Activated T-helper 1 cell treated with anti-CD3 and anti-CD28 coated beads, Interleukin-12 subunit alpha, Interleukin-12 subunit beta, Interleukin-2, Interleukin-4 antibody, amounts not matched to agents 30 ng/mL and 10 ng/mL and 1 ng/mL, durations not matched to agents 14 hours and 24 hours and 36 hours (primary cell): ENCODE data around the gene ATAT1. TPM values are rescaled to one million over a fixed set of nuclear protein-coding genes. Genes with fewer than 3 reads are reported as not detected.

Experiments used
- DNase-seq: peaks from one replicate; pipeline ENCODE4 v3.0.0; 2021; ENCODE audit warnings: low spot score
- H3K27ac Mint-ChIP-seq: one replicate; pipeline ENCODE4 v1.8.0; 2021; ENCODE audit warnings: mild to moderate bottlenecking, mixed read lengths
- H3K27me3 Mint-ChIP-seq: one replicate; pipeline ENCODE4 v1.8.0; 2022; ENCODE audit warnings: mild to moderate bottlenecking, moderate library complexity, mixed read lengths; ENCODE audit not compliant: insufficient read depth
- H3K36me3 Mint-ChIP-seq: one replicate; pipeline ENCODE4 v1.8.0; 2021; ENCODE audit warnings: low read depth, mixed read lengths
- H3K4me1 Mint-ChIP-seq: one replicate; pipeline ENCODE4 v1.8.0; 2021; ENCODE audit warnings: low read depth, mixed read lengths
- H3K4me3 Mint-ChIP-seq: one replicate; pipeline ENCODE4 v1.8.0; 2021; ENCODE audit warnings: mild to moderate bottlenecking, moderate library complexity, mixed read lengths
- H3K9me3 Mint-ChIP-seq: one replicate; pipeline ENCODE4 v1.8.0; 2021; ENCODE audit warnings: mixed read lengths
- intact Hi-C: fragments of 100-400 bp; cut with micrococcal nuclease; formaldehyde crosslinking; loops from one replicate; pipeline ENCODE4 v1.15.1; 2024
- total RNA-seq: library from RNA; stranded (reverse); gene quantifications from 2 replicates; pipeline ENCODE4 v1.2.3, GENCODE V29; 2022

Gene ATAT1
- total RNA-seq, 1 donor from 2014 or later, result 11.6 TPM

- Mint-ChIP-seq H3K27ac (no peak overlapping the region), H3K9me3 (no peaks in the 10 kb centered on the region), H3K4me3 (no peak overlapping the region), H3K4me1 (peaks cover 17% of the 10 kb centered on the region), H3K27me3 (no peaks in the 10 kb centered on the region), H3K36me3 (peaks cover 69% of the 10 kb centered on the region)
- no peak for DNase-seq
- intact Hi-C loops, result no loop called here
Observed at GRCh38 chr6:30601815-30602641, 24.6 kb upstream of the ATAT1 start.

- no peak for DNase-seq
- intact Hi-C loops, result no loop called here
- H3K27ac Mint-ChIP-seq, result no peak overlapping the region
- no peaks in the 10 kb centered on the region for H3K27me3 Mint-ChIP-seq
- no peak overlapping the region for H3K4me3 Mint-ChIP-seq
- H3K9me3 Mint-ChIP-seq, result no peaks in the 10 kb centered on the region
- peaks cover 72% of the 10 kb centered on the region for H3K36me3 Mint-ChIP-seq
- H3K4me1 Mint-ChIP-seq, result peaks cover 23% of the 10 kb centered on the region
Observed at GRCh38 chr6:30603961-30604360, 22.7 kb upstream of the ATAT1 start.

- H3K9me3 Mint-ChIP-seq, result no peaks in the 10 kb centered on the region
- no peak overlapping the region for H3K4me3 Mint-ChIP-seq
- H3K27me3 Mint-ChIP-seq, result no peaks in the 10 kb centered on the region
- intact Hi-C loops, result loop anchor here (10.0 kb wide), 2 partner anchors 545 to 1255 kb away; partner anchors contain the start of genes NEU1, POLR1H and PPP1R11
- H3K36me3 Mint-ChIP-seq, result peaks cover 74% of the 10 kb centered on the region
- H3K4me1 Mint-ChIP-seq, result peaks cover 70% of the 10 kb centered on the region
- no peak for DNase-seq
- H3K27ac Mint-ChIP-seq, result peak overlapping the region; percentile 11
Observed at GRCh38 chr6:30610065-30610464, 16.6 kb upstream of the ATAT1 start.

GRCh38 chr6:30611150-30611855 is 15.4 kb upstream of the ATAT1 start:
- Mint-ChIP-seq H3K36me3 (peaks cover 75% of the 10 kb centered on the region), H3K4me3 (peak overlapping the region; percentile 19), H3K27me3 (no peaks in the 10 kb centered on the region), H3K9me3 (no peaks in the 10 kb centered on the region), H3K27ac (peak overlapping the region; percentile 36), H3K4me1 (peaks cover 70% of the 10 kb centered on the region)
- no peak for DNase-seq
- intact Hi-C loops, result loop anchor here (10.0 kb wide), 2 partner anchors 547 to 1253 kb away; partner anchors contain the start of genes NEU1, POLR1H and PPP1R11

DNA sequence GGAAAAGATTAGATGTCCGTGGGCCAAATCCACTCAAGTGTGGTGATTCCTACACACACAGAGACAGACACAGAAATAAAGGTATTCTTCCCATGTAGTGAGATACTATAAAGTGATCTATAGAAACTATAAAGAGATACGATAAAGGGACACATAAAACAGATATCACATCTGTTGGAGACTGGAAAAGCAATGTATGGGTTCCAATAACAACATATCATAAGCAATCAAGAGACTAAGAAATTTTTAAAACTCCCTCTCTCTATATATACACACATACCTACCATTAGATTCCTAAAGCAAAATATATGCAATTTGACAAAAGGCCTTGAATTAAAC is 14.8 kb upstream of the ATAT1 start:
- Mint-ChIP-seq H3K9me3 (no peaks in the 10 kb centered on the region), H3K27ac (peak overlapping the region; percentile 26), H3K4me1 (peaks cover 70% of the 10 kb centered on the region), H3K36me3 (peaks cover 75% of the 10 kb centered on the region), H3K4me3 (no peak overlapping the region), H3K27me3 (no peaks in the 10 kb centered on the region)
- intact Hi-C loops, result loop anchor here (2.0 to 10.0 kb wide), 3 partner anchors 15 to 1253 kb away; partner anchors contain the start of genes NEU1, POLR1H and PPP1R11
- DNase-seq, result no peak

- intact Hi-C loops, result loop anchor here (2.0 to 10.0 kb wide), 3 partner anchors 15 to 1253 kb away; partner anchors contain the start of genes NEU1, POLR1H and PPP1R11
- Mint-ChIP-seq H3K9me3 (no peaks in the 10 kb centered on the region), H3K27ac (peak overlapping the region; percentile 26), H3K4me3 (no peak overlapping the region), H3K36me3 (peaks cover 79% of the 10 kb centered on the region), H3K27me3 (peaks cover 2% of the 10 kb centered on the region), H3K4me1 (peaks cover 69% of the 10 kb centered on the region)
- DNase-seq, result no peak
Observed at GRCh38 chr6:30612213-30612612, 14.5 kb upstream of the ATAT1 start.

GRCh38 chr6:30612687-30613248 is 13.9 kb upstream of the ATAT1 start:
- intact Hi-C loops, result loop anchor here (2.0 to 10.0 kb wide), 3 partner anchors 16 to 1252 kb away; partner anchors contain the start of genes NEU1, POLR1H and PPP1R11
- Mint-ChIP-seq H3K36me3 (peaks cover 75% of the 10 kb centered on the region), H3K9me3 (no peaks in the 10 kb centered on the region), H3K27me3 (peaks cover 6% of the 10 kb centered on the region), H3K4me3 (no peak overlapping the region), H3K27ac (no peak overlapping the region), H3K4me1 (peaks cover 64% of the 10 kb centered on the region)
- DNase-seq, result no peak

- Mint-ChIP-seq H3K4me3 (peak overlapping the region; percentile 82), H3K27ac (peak overlapping the region; percentile 69), H3K27me3 (peaks cover 6% of the 10 kb centered on the region), H3K4me1 (peaks cover 65% of the 10 kb centered on the region), H3K36me3 (peaks cover 74% of the 10 kb centered on the region), H3K9me3 (no peaks in the 10 kb centered on the region)
- intact Hi-C loops, result loop anchor here (2.0 to 10.0 kb wide), 3 partner anchors 17 to 1251 kb away; partner anchors contain the start of genes NEU1, POLR1H and PPP1R11
- DNase-seq, result no peak
Observed at GRCh38 chr6:30613251-30614043, 13.2 kb upstream of the ATAT1 start.

GRCh38 chr6:30614044-30614842 is 12.4 kb upstream of the ATAT1 start:
- Mint-ChIP-seq H3K27me3 (peaks cover 6% of the 10 kb centered on the region), H3K36me3 (peaks cover 69% of the 10 kb centered on the region), H3K27ac (peak overlapping the region; percentile 98), H3K4me1 (peaks cover 65% of the 10 kb centered on the region), H3K9me3 (no peaks in the 10 kb centered on the region), H3K4me3 (peak overlapping the region; percentile 91)
- intact Hi-C loops, result loop anchor here (10.0 kb wide), 2 partner anchors 549 to 1251 kb away; partner anchors contain the start of genes NEU1, POLR1H and PPP1R11
- no peak for DNase-seq

DNA sequence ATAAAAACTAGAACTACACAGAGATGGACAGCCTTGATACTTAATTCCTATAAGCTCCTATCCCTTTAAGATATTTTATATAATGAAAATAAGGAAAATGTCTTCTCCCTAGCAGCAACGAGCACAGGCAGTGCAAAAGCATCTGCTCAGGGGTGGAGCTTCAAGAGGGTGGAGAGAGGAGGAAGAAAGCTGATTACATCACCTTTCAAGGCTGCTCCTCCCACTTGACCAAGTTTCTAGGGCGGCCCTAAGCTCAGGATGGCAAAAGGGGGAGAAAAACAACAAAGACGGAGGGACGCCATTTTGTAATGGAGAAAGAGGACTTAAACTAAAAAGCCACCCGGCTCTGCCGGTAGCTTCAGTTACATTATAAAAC is 11.8 kb upstream of the ATAT1 start:
- Mint-ChIP-seq H3K27me3 (peaks cover 6% of the 10 kb centered on the region), H3K27ac (peak overlapping the region; percentile 98), H3K4me3 (peak overlapping the region; percentile 91), H3K4me1 (peaks cover 64% of the 10 kb centered on the region), H3K9me3 (no peaks in the 10 kb centered on the region), H3K36me3 (peaks cover 69% of the 10 kb centered on the region)
- intact Hi-C loops, result loop anchor here (5.0 to 10.0 kb wide), 6 partner anchors 122 to 1250 kb away; partner anchors contain the start of genes DDR1, HLA-B, NEU1 and POLR1H
- peak; percentile 88 for DNase-seq

DNA sequence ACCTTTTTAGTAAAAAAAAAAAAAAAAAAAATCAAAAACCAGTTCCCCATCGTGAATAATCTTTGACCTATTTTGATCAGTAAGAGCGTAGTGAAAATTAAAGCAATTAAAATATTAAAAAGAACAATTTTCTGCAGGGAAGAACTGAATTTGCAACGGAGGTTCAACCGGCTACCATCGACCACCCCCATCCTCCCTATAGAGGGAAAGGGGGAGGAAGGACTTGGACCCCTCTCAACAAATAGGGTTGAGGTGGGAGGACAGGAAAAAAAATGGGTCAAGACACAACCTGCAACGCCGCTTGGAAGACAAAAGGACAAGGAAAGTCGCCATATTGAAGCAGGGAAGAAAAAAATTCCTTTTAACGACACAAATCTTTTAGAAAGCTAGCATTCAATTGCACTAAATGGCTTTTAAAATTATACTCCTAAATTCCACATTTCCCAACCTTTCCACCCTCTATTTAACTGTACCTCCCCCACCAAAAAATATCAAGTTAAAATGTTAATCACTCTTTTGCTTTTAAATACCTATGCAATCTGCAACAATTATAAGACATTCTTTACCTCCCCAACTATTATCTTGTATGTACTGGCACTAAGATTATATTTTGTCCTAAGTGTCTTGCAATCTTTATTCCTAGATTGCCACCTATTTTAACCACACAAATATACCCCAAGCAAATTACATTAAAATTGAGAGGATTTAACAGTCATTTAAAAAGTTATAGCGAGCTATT is 11.3 kb upstream of the ATAT1 start:
- peaks cover 6% of the 10 kb centered on the region for H3K27me3 Mint-ChIP-seq
- peaks cover 59% of the 10 kb centered on the region for H3K4me1 Mint-ChIP-seq
- intact Hi-C loops, result loop anchor here (5.0 to 10.0 kb wide), 6 partner anchors 122 to 1249 kb away; partner anchors contain the start of genes DDR1, HLA-B, NEU1 and POLR1H
- H3K9me3 Mint-ChIP-seq, result no peaks in the 10 kb centered on the region
- peak overlapping the region; percentile 98 for H3K27ac Mint-ChIP-seq
- DNase-seq, result peak; percentile 17
- peak overlapping the region; percentile 91 for H3K4me3 Mint-ChIP-seq
- H3K36me3 Mint-ChIP-seq, result peaks cover 63% of the 10 kb centered on the region
